HEK293 (cell line): ENCODE results near the gene BAHD1.

Source experiments
- BCL11B ChIP-seq: fragments of 450-650 bp; formaldehyde crosslinking; IDR thresholded peaks from 2 replicates; pipeline ENCODE4 v1.5.1; 2016; ENCODE audit warnings: low read depth, missing biosample characterization, missing genetic modification characterization
- FEZF1 ChIP-seq: fragments of 450-650 bp; formaldehyde crosslinking; IDR thresholded peaks from 2 replicates; pipeline ENCODE4 v1.5.1; 2016; ENCODE audit warnings: missing biosample characterization, missing genetic modification characterization
- HOXD13 ChIP-seq: sonication (generic); formaldehyde crosslinking; IDR thresholded peaks from 2 replicates; pipeline ENCODE4 v1.8.0; 2022; ENCODE audit warnings: missing genetic modification reagents, borderline replicate concordance
- KLF1 ChIP-seq: fragments of 450-650 bp; formaldehyde crosslinking; IDR thresholded peaks from 2 replicates; pipeline ENCODE4 v1.5.1; 2016; ENCODE audit warnings: missing biosample characterization, missing genetic modification characterization
- MZF1 ChIP-seq: fragments of 450-650 bp; formaldehyde crosslinking; IDR thresholded peaks from 2 replicates; pipeline ENCODE4 v1.5.1; 2017; ENCODE audit warnings: missing biosample characterization, missing genetic modification characterization, borderline replicate concordance
- PRDM4 ChIP-seq: fragments of 450-650 bp; formaldehyde crosslinking; IDR thresholded peaks from 2 replicates; pipeline ENCODE4 v1.5.1; 2017; ENCODE audit warnings: missing biosample characterization, missing genetic modification characterization
- REPIN1 ChIP-seq: fragments of 450-650 bp; formaldehyde crosslinking; IDR thresholded peaks from 2 replicates; pipeline ENCODE4 v1.5.1; 2017; ENCODE audit warnings: missing biosample characterization, missing genetic modification characterization, low read depth
- SETDB1 ChIP-seq: IDR thresholded peaks from one replicate; pipeline ENCODE4 v1.6.1; 2017; ENCODE audit warnings: mild to moderate bottlenecking, low read length, moderate library complexity, mixed read lengths; ENCODE audit not compliant: insufficient read length
- SP7 ChIP-seq: fragments of 450-650 bp; formaldehyde crosslinking; IDR thresholded peaks from 2 replicates; pipeline ENCODE4 v1.5.1; 2016; ENCODE audit warnings: missing biosample characterization, missing genetic modification characterization
- YY1 ChIP-seq: fragments of 450-650 bp; formaldehyde crosslinking; IDR thresholded peaks from 2 replicates; pipeline ENCODE4 v1.5.1; 2018; ENCODE audit warnings: missing biosample characterization, missing genetic modification characterization
- ZBTB20 ChIP-seq: fragments of 450-650 bp; formaldehyde crosslinking; IDR thresholded peaks from 2 replicates; pipeline ENCODE4 v1.5.1; 2016; ENCODE audit warnings: missing biosample characterization, missing genetic modification characterization
- ZBTB8A ChIP-seq: fragments of 450-650 bp; formaldehyde crosslinking; IDR thresholded peaks from 2 replicates; pipeline ENCODE4 v1.5.1; 2016; ENCODE audit warnings: missing biosample characterization, missing genetic modification characterization
- ZFP37 ChIP-seq: fragments of 450-650 bp; formaldehyde crosslinking; IDR thresholded peaks from 2 replicates; pipeline ENCODE4 v1.5.1; 2016; ENCODE audit warnings: missing biosample characterization, missing genetic modification characterization
- ZNF114 ChIP-seq: fragments of 450-650 bp; formaldehyde crosslinking; IDR thresholded peaks from 2 replicates; pipeline ENCODE4 v1.5.0; 2017; ENCODE audit warnings: missing biosample characterization, missing genetic modification characterization
- ZNF140 ChIP-seq: fragments of 450-650 bp; formaldehyde crosslinking; IDR thresholded peaks from 2 replicates; pipeline ENCODE4 v1.5.1; 2016; ENCODE audit warnings: missing biosample characterization, missing genetic modification characterization
- ZNF146 ChIP-seq: fragments of 450-650 bp; formaldehyde crosslinking; IDR thresholded peaks from 2 replicates; pipeline ENCODE4 v1.5.1; 2016; ENCODE audit warnings: missing biosample characterization, missing genetic modification characterization
- ZNF157 ChIP-seq: fragments of 450-650 bp; formaldehyde crosslinking; IDR thresholded peaks from 2 replicates; pipeline ENCODE4 v1.5.1; 2016; ENCODE audit warnings: missing biosample characterization, missing genetic modification characterization
- ZNF169 ChIP-seq: fragments of 450-650 bp; formaldehyde crosslinking; IDR thresholded peaks from 2 replicates; pipeline ENCODE4 v1.5.1; 2016; ENCODE audit warnings: missing biosample characterization, missing genetic modification characterization
- ZNF214 ChIP-seq: fragments of 450-650 bp; formaldehyde crosslinking; IDR thresholded peaks from 2 replicates; pipeline ENCODE4 v1.5.1; 2017; ENCODE audit warnings: missing biosample characterization, mild to moderate bottlenecking, missing genetic modification characterization, borderline replicate concordance
- ZNF24 ChIP-seq: fragments of 450-650 bp; formaldehyde crosslinking; IDR thresholded peaks from 2 replicates; pipeline ENCODE4 v1.5.1; 2016; ENCODE audit warnings: missing biosample characterization, missing genetic modification characterization
- ZNF280D ChIP-seq: fragments of 450-650 bp; formaldehyde crosslinking; IDR thresholded peaks from 2 replicates; pipeline ENCODE4 v1.5.1; 2016; ENCODE audit warnings: missing biosample characterization, missing genetic modification characterization
- ZNF302 ChIP-seq: fragments of 450-650 bp; formaldehyde crosslinking; IDR thresholded peaks from 2 replicates; pipeline ENCODE4 v1.5.1; 2016; ENCODE audit warnings: missing biosample characterization, missing genetic modification characterization, low read depth
- ZNF341 ChIP-seq: fragments of 450-650 bp; formaldehyde crosslinking; IDR thresholded peaks from 2 replicates; pipeline ENCODE4; 2016; ENCODE audit warnings: low read depth, missing biosample characterization, missing genetic modification characterization
- ZNF549 ChIP-seq: fragments of 450-650 bp; IDR thresholded peaks from 2 replicates; pipeline ENCODE4 v1.5.1; 2018; ENCODE audit warnings: missing biosample characterization, missing genetic modification characterization, mild to moderate bottlenecking, inconsistent platforms, moderate library complexity
- ZNF560 ChIP-seq: fragments of 450-650 bp; formaldehyde crosslinking; IDR thresholded peaks from 2 replicates; pipeline ENCODE4 v1.5.1; 2017; ENCODE audit warnings: missing biosample characterization, missing genetic modification characterization, borderline replicate concordance
- ZNF561 ChIP-seq: fragments of 450-650 bp; IDR thresholded peaks from 2 replicates; pipeline ENCODE4 v1.5.1; 2018; ENCODE audit warnings: missing biosample characterization, missing genetic modification characterization, borderline replicate concordance
- ZNF571 ChIP-seq: fragments of 450-650 bp; formaldehyde crosslinking; IDR thresholded peaks from 2 replicates; pipeline ENCODE4 v1.5.0; 2017; ENCODE audit warnings: missing biosample characterization, missing genetic modification characterization
- ZNF701 ChIP-seq: fragments of 450-650 bp; formaldehyde crosslinking; IDR thresholded peaks from 2 replicates; pipeline ENCODE4 v1.5.1; 2016; ENCODE audit warnings: missing biosample characterization, missing genetic modification characterization
- ZNF792 ChIP-seq: fragments of 450-650 bp; formaldehyde crosslinking; IDR thresholded peaks from 2 replicates; pipeline ENCODE4 v1.5.1; 2016; ENCODE audit warnings: missing biosample characterization, missing genetic modification characterization
- TF ChIP-seq, protein P1 (sequence below): fragments of 450-650 bp; formaldehyde crosslinking; IDR thresholded peaks from 2 replicates; pipeline ENCODE4 v1.5.1; 2016; ENCODE audit warnings: missing biosample characterization, missing genetic modification characterization, borderline replicate concordance

BAHD1 gene

GRCh38 chr15:40439461-40439959 lies 1.2 kb upstream of the BAHD1 start (continued):
- TF ChIP-seq, protein P1, sequence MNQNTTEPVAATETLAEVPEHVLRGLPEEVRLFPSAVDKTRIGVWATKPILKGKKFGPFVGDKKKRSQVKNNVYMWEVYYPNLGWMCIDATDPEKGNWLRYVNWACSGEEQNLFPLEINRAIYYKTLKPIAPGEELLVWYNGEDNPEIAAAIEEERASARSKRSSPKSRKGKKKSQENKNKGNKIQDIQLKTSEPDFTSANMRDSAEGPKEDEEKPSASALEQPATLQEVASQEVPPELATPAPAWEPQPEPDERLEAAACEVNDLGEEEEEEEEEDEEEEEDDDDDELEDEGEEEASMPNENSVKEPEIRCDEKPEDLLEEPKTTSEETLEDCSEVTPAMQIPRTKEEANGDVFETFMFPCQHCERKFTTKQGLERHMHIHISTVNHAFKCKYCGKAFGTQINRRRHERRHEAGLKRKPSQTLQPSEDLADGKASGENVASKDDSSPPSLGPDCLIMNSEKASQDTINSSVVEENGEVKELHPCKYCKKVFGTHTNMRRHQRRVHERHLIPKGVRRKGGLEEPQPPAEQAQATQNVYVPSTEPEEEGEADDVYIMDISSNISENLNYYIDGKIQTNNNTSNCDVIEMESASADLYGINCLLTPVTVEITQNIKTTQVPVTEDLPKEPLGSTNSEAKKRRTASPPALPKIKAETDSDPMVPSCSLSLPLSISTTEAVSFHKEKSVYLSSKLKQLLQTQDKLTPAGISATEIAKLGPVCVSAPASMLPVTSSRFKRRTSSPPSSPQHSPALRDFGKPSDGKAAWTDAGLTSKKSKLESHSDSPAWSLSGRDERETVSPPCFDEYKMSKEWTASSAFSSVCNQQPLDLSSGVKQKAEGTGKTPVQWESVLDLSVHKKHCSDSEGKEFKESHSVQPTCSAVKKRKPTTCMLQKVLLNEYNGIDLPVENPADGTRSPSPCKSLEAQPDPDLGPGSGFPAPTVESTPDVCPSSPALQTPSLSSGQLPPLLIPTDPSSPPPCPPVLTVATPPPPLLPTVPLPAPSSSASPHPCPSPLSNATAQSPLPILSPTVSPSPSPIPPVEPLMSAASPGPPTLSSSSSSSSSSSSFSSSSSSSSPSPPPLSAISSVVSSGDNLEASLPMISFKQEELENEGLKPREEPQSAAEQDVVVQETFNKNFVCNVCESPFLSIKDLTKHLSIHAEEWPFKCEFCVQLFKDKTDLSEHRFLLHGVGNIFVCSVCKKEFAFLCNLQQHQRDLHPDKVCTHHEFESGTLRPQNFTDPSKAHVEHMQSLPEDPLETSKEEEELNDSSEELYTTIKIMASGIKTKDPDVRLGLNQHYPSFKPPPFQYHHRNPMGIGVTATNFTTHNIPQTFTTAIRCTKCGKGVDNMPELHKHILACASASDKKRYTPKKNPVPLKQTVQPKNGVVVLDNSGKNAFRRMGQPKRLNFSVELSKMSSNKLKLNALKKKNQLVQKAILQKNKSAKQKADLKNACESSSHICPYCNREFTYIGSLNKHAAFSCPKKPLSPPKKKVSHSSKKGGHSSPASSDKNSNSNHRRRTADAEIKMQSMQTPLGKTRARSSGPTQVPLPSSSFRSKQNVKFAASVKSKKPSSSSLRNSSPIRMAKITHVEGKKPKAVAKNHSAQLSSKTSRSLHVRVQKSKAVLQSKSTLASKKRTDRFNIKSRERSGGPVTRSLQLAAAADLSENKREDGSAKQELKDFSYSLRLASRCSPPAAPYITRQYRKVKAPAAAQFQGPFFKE, result no peak
- no peak for TF ChIP-seq ZNF560 (tag by site-specific recombination)
- no peak for TF ChIP-seq ZNF701 (tag by site-specific recombination)
- peak; percentile 52 for TF ChIP-seq PRDM4 (tag by site-specific recombination)
- TF ChIP-seq ZNF302 (tag by site-specific recombination), result no peak
- TF ChIP-seq KLF1 (tag by site-specific recombination), result no peak
- TF ChIP-seq ZNF157, result no peak
- no peak for TF ChIP-seq MZF1 (tag by site-specific recombination)
- no peak for TF ChIP-seq ZNF214 (tag by site-specific recombination)
- TF ChIP-seq ZNF341 (tag by site-specific recombination), result peak; percentile 78
- TF ChIP-seq ZFP37 (tag by site-specific recombination), result no peak
- TF ChIP-seq ZNF146 (tag by site-specific recombination), result no peak
- TF ChIP-seq ZNF24 (tag by site-specific recombination), result peak; percentile 23; the same call in 1 of the 2 replicates
- no peak for TF ChIP-seq BCL11B (tag by site-specific recombination)
- TF ChIP-seq REPIN1 (tag by site-specific recombination), result no peak
- no peak for TF ChIP-seq ZNF280D
- TF ChIP-seq SP7 (tag by site-specific recombination), result no peak
- TF ChIP-seq ZBTB20, result no peak; the same call in 1 of the 2 replicates
- no peak for TF ChIP-seq HOXD13 (CRISPR knock-in tag)
- TF ChIP-seq ZNF549 (tag by site-specific recombination), result no peak
- TF ChIP-seq FEZF1 (tag by site-specific recombination), result peak; percentile 55; the same call in 1 of the 2 replicates
- no peak for TF ChIP-seq ZNF571 (tag by site-specific recombination)
- peak; percentile 28 for TF ChIP-seq ZBTB8A (tag by site-specific recombination)
- TF ChIP-seq ZNF792 (tag by site-specific recombination), result no peak
- TF ChIP-seq ZNF140 (tag by site-specific recombination), result no peak
- TF ChIP-seq ZNF114 (tag by site-specific recombination), result no peak
- TF ChIP-seq ZNF169 (tag by site-specific recombination), result no peak
- TF ChIP-seq ZNF561 (tag by site-specific recombination), result peak; percentile 74; the same call in 1 of the 2 replicates
- no peak for TF ChIP-seq YY1 (tag by site-specific recombination)
- no peak for TF ChIP-seq SETDB1
